ENCODE results near the gene EFNA5. TPM values are rescaled to one million over a fixed set of nuclear protein-coding genes. Genes with fewer than 3 reads are reported as not detected.

The EFNA5 gene
- total RNA-seq, 1 experiment from 2014 or later = 0.22 TPM

GRCh38 chr5:107331882-107332281 lies 338.9 kb downstream of the EFNA5 start:
- Histone ChIP-seq H3K27ac (ENCODE audit: low read depth, low read length) (no peak overlapping the region), H3K9me2 (ENCODE audit: insufficient read depth) (0 out of 2 replicates have a peak, but pooled peaks cover 2% of the 10 kb centered on the region), H3K9me3 (ENCODE audit: control insufficient read depth in 1 of 2, insufficient read depth in 1 of 2, low read depth in 1 of 2, low read length in 2 of 2) (no peaks in the 10 kb centered on the region), H3K79me2 (ENCODE audit: insufficient read depth, low read length) (no peaks in the 10 kb centered on the region), H3K4me3 (replicated peaks in 1 of 2; ENCODE audit: low read depth in 1 of 2, low read length in 2 of 2) (no peak overlapping the region), H3K27me3 (ENCODE audit: insufficient read depth, low read length) (no peaks in the 10 kb centered on the region), H2AFZ (ENCODE audit: low read depth, low read length, poor library complexity, severe bottlenecking) (no peak overlapping the region), H3K36me3 (ENCODE audit: control insufficient read depth in 1 of 2, insufficient read depth in 2 of 2, low read length in 2 of 2) (no peaks in the 10 kb centered on the region), H3K4me1 (ENCODE audit: control insufficient read depth in 1 of 2, insufficient read depth in 2 of 2, low read length in 2 of 2) (peaks cover 0 to 2% of the 10 kb centered on the region in 2 experiments; a peak in 2 of 4 replicates), H3K4me2 (ENCODE audit: low read length) (no peak overlapping the region), H4K20me1 (ENCODE audit: insufficient read depth) (no peaks in the 10 kb centered on the region), H3K9ac (ENCODE audit: low read length) (no peak overlapping the region)
- ChIA-PET POLR2A (no interaction called here), RAD21 (ENCODE audit: low non-redundant PET in 1 of 2, low total read pairs in 2 of 2, uncharacterized antibody in 2 of 2, unreplicated experiment in 2 of 2) (no interaction called here), CTCF (no interaction called here)
- ATAC-seq = no peak
- no TSS peak for BruUV-seq (replicated peaks)
- intact Hi-C loops (cut with micrococcal nuclease) = no loop called here
- no peak for DNase-seq (ENCODE audit: low read depth, low spot score)
- no peak for TF ChIP-seq POLR2AphosphoS5 (IDR thresholded peaks at IDR 0.05; ENCODE audit: low read depth, low read length)
- TF ChIP-seq ZBTB33 (IDR thresholded peaks at IDR 0.05; ENCODE audit: extremely low read depth, insufficient replicate concordance, low read length) = no peak
- no peak for TF ChIP-seq POLR2A (IDR thresholded peaks at IDR 0.05; ENCODE audit: borderline replicate concordance, extremely low read depth, insufficient read depth, insufficient read length)
- TF ChIP-seq ATF3 (IDR thresholded peaks at IDR 0.05) = no peak
- TF ChIP-seq CEBPB (IDR thresholded peaks at IDR 0.05; ENCODE audit: low read depth) = no peak
- no peak for TF ChIP-seq SIN3A (IDR thresholded peaks at IDR 0.05; ENCODE audit: low read depth)
- no peak for TF ChIP-seq SP1 (IDR thresholded peaks at IDR 0.05; ENCODE audit: low read depth)
- no peak for TF ChIP-seq RAD21 (IDR thresholded peaks at IDR 0.05; ENCODE audit: low read depth)
- TF ChIP-seq REST (IDR thresholded peaks at IDR 0.05; ENCODE audit: low read depth) = no peak
- TF ChIP-seq JUND (IDR thresholded peaks at IDR 0.05) = no peak
